ENCODE results near the gene MYCBP2. TPM values are rescaled to one million over a fixed set of nuclear protein-coding genes. Genes with fewer than 3 reads are reported as not detected.

Gene MYCBP2
- total RNA-seq, 4 donors from 2014 or later: 115 to 165 (median 131) TPM

GRCh38 chr13:77026255-77026860 is 300.5 kb downstream of the MYCBP2 start:
- Histone ChIP-seq H3K9me3 (no peaks in the 10 kb centered on the region), H3K36me3 (no peaks in the 10 kb centered on the region), H3K4me3 (replicated peaks in 1 of 3) (peak overlapping the region; percentile 81 to 96 (median 92)), H3K27me3 (no peaks in the 10 kb centered on the region), H3K27ac (peak overlapping the region; percentile 99 to 100 (median 100)), H3K4me1 (peaks cover 38 to 44% of the 10 kb centered on the region in 2 donors)
- intact Hi-C loops (cut with DNase I): loop anchor here (5.0 kb wide), 1 partner anchor 34 kb away; the partner anchor contains the start of gene CLN5
- DNase-seq: peak; percentile 86 to 88
- WGBS, 2 donors: 0 to 1% methylated on average over 14 to 17 of the region's 62 CpGs
- TF ChIP-seq CTCF (IDR thresholded peaks at IDR 0.05) (peak in 1 of 6 experiments; percentile 5), POLR2A (IDR thresholded peaks at IDR 0.05) (peak in 1 of 2 donors; percentile 45)

- Histone ChIP-seq H3K36me3 (peaks cover 0 to 6% of the 10 kb centered on the region in 2 donors), H3K9me3 (no peaks in the 10 kb centered on the region), H3K4me1 (peaks cover 62 to 70% of the 10 kb centered on the region in 2 donors), H3K27ac (peak overlapping the region; percentile 36 to 72 (median 45)), H3K27me3 (no peaks in the 10 kb centered on the region), H3K4me3 (replicated peaks in 1 of 3) (no peak overlapping the region)
- 15 to 23% methylated on average over 3 of the region's 3 CpGs for WGBS, 2 donors
- intact Hi-C loops (cut with DNase I): no loop called here
- DNase-seq: peak; percentile 58 to 62
- TF ChIP-seq CTCF (IDR thresholded peaks at IDR 0.05) (no peak), POLR2A (IDR thresholded peaks at IDR 0.05) (peak in 1 of 2 donors; percentile 45)
Observed at GRCh38 chr13:77022341-77022740, 304.6 kb downstream of the MYCBP2 start.

- peaks cover 6 to 24% of the 10 kb centered on the region in 2 donors for H3K36me3 ChIP-seq
- intact Hi-C loops (cut with DNase I): no loop called here
- no peaks in the 10 kb centered on the region for H3K27me3 ChIP-seq
- H3K9me3 ChIP-seq: no peaks in the 10 kb centered on the region
- no peak overlapping the region for H3K4me3 ChIP-seq (replicated peaks in 1 of 3)
- peak overlapping the region in 2 of 3 donors; percentile 27 to 48 for H3K27ac ChIP-seq
- no peak for DNase-seq
- H3K4me1 ChIP-seq: peaks cover 81 to 86% of the 10 kb centered on the region in 2 donors
- TF ChIP-seq POLR2A (IDR thresholded peaks at IDR 0.05): no peak
Observed at GRCh38 chr13:77019756-77020155, 307.1 kb downstream of the MYCBP2 start.

GRCh38 chr13:77016888-77017623 is 309.8 kb downstream of the MYCBP2 start:
- TF ChIP-seq POLR2A (IDR thresholded peaks at IDR 0.05): no peak
- no peaks in the 10 kb centered on the region for H3K9me3 ChIP-seq
- peaks cover 67 to 73% of the 10 kb centered on the region in 2 donors for H3K4me1 ChIP-seq
- no peak for DNase-seq
- peak overlapping the region; percentile 56 to 72 (median 68) for H3K27ac ChIP-seq
- no peaks in the 10 kb centered on the region for H3K27me3 ChIP-seq
- H3K36me3 ChIP-seq: peaks cover 23 to 33% of the 10 kb centered on the region in 2 donors
- WGBS, 2 donors: 89 to 90% methylated on average over 6 of the region's 6 CpGs
- intact Hi-C loops (cut with DNase I): no loop called here
- H3K4me3 ChIP-seq (replicated peaks in 1 of 3): no peak overlapping the region

GRCh38 chr13:77016251-77016812 is 310.6 kb downstream of the MYCBP2 start:
- Histone ChIP-seq H3K4me1 (peaks cover 60 to 67% of the 10 kb centered on the region in 2 donors), H3K36me3 (peaks cover 26 to 33% of the 10 kb centered on the region in 2 donors), H3K4me3 (replicated peaks in 1 of 3) (no peak overlapping the region)

More at GRCh38 chr13:77016251-77016812, 310.6 kb downstream of the MYCBP2 start:
- TF ChIP-seq POLR2A (IDR thresholded peaks at IDR 0.05): no peak
- TF ChIP-seq CTCF (IDR thresholded peaks at IDR 0.05): no peak
- 56 to 58% methylated on average over 3 of the region's 3 CpGs for WGBS, 2 donors
- Histone ChIP-seq H3K27me3 (no peaks in the 10 kb centered on the region), H3K9me3 (no peaks in the 10 kb centered on the region), H3K27ac (peak overlapping the region; percentile 56 to 72 (median 68))
- intact Hi-C loops (cut with DNase I): no loop called here
- no peak for DNase-seq
